ENCODE data around the gene TPM2. TPM values are rescaled to one million over a fixed set of nuclear protein-coding genes. Genes with fewer than 3 reads are reported as not detected.

TPM2 gene
- total RNA-seq, 1 donor from 2014 or later = 2,023 TPM

DNA sequence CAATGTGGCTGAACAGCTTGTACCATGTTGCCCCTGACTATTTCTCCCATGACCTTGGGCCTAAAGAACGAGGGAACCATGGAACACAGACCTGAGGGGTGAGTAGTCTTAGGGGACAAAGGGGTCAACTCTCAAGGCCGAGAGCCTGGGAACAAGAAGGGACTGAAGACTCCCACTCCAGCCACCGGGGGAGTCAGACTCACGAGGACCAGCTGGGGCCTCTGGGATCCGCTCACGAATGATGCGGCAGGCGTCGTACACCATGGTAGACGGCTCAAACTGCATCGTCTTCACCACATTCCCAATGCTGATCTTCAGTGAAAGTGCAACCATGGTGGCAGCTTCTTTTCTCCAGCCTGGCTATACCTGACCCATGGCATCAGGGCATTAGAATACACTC lies 35.6 kb upstream of the TPM2 start:
- DNase-seq (ENCODE audit: low spot score) = no peak
- H3K36me3 Mint-ChIP-seq (ENCODE audit: low read depth) = peaks cover 39% of the 10 kb centered on the region
- no peak overlapping the region for H3K4me3 Mint-ChIP-seq (ENCODE audit: unreplicated experiment)
- no peaks in the 10 kb centered on the region for H3K27me3 Mint-ChIP-seq (ENCODE audit: low read depth)
- H3K27ac Mint-ChIP-seq (ENCODE audit: unreplicated experiment) = no peak overlapping the region
- TF ChIP-seq, protein P1, sequence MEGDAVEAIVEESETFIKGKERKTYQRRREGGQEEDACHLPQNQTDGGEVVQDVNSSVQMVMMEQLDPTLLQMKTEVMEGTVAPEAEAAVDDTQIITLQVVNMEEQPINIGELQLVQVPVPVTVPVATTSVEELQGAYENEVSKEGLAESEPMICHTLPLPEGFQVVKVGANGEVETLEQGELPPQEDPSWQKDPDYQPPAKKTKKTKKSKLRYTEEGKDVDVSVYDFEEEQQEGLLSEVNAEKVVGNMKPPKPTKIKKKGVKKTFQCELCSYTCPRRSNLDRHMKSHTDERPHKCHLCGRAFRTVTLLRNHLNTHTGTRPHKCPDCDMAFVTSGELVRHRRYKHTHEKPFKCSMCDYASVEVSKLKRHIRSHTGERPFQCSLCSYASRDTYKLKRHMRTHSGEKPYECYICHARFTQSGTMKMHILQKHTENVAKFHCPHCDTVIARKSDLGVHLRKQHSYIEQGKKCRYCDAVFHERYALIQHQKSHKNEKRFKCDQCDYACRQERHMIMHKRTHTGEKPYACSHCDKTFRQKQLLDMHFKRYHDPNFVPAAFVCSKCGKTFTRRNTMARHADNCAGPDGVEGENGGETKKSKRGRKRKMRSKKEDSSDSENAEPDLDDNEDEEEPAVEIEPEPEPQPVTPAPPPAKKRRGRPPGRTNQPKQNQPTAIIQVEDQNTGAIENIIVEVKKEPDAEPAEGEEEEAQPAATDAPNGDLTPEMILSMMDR (IDR thresholded peaks at IDR 0.05) = no peak
- no peaks in the 10 kb centered on the region for H3K9me3 Mint-ChIP-seq (ENCODE audit: low read depth)
- peaks cover 8% of the 10 kb centered on the region for H3K4me1 Mint-ChIP-seq (ENCODE audit: low read depth)

DNA sequence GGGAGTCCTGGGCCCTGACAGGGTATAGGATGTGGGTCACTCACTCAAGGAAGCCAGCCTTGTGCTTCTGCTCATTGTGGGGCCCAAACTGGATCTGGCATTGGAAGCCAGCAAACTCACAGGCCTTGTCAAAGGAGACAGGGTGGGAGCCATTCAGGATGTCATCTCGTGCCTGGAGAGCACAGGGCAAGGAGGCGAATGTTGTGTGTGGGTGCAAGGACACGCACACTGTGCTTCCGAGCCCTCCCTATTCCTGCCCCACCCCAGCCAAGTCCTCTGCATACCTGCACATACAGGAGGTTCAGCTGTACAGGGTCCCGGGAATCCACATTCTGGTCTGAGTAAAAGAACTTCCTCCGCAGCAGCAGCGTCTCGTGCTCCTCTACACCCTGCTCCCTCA lies 34.2 kb upstream of the TPM2 start:
- H3K27ac Mint-ChIP-seq (ENCODE audit: unreplicated experiment) = peak overlapping the region; percentile 2
- H3K9me3 Mint-ChIP-seq (ENCODE audit: low read depth) = no peaks in the 10 kb centered on the region
- no peaks in the 10 kb centered on the region for H3K27me3 Mint-ChIP-seq (ENCODE audit: low read depth)
- H3K36me3 Mint-ChIP-seq (ENCODE audit: low read depth) = peaks cover 49% of the 10 kb centered on the region
- H3K4me1 Mint-ChIP-seq (ENCODE audit: low read depth) = peaks cover 8% of the 10 kb centered on the region
- TF ChIP-seq, protein P1 (IDR thresholded peaks at IDR 0.05) = no peak
- H3K4me3 Mint-ChIP-seq (ENCODE audit: unreplicated experiment) = no peak overlapping the region
- DNase-seq (ENCODE audit: low spot score) = no peak

DNA sequence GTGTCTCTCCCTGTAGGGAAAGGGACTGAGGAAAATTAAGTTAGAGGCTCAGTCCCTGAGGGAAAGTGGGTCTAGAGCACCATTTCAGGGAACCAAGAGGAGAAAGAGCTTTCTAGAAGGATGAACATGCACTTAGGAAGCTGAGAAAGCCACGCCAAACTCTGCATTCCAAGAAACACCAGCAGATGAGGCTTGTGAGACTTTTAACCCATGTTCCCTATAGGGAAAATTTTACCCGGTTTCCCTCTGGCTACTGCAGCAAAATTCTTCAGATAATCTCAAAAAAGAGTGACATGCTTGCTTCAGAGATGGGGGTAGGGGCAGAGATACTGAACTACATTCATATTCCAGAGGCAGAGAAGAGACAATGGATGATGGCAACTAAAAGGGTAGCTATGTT lies 33.7 kb upstream of the TPM2 start:
- Mint-ChIP-seq H3K27ac (ENCODE audit: unreplicated experiment) (no peak overlapping the region), H3K9me3 (ENCODE audit: low read depth) (no peaks in the 10 kb centered on the region), H3K4me1 (ENCODE audit: low read depth) (peaks cover 8% of the 10 kb centered on the region), H3K4me3 (ENCODE audit: unreplicated experiment) (no peak overlapping the region), H3K36me3 (ENCODE audit: low read depth) (peaks cover 49% of the 10 kb centered on the region), H3K27me3 (ENCODE audit: low read depth) (no peaks in the 10 kb centered on the region)
- no peak for DNase-seq (ENCODE audit: low spot score)
- TF ChIP-seq, protein P1 (IDR thresholded peaks at IDR 0.05) = no peak

DNA sequence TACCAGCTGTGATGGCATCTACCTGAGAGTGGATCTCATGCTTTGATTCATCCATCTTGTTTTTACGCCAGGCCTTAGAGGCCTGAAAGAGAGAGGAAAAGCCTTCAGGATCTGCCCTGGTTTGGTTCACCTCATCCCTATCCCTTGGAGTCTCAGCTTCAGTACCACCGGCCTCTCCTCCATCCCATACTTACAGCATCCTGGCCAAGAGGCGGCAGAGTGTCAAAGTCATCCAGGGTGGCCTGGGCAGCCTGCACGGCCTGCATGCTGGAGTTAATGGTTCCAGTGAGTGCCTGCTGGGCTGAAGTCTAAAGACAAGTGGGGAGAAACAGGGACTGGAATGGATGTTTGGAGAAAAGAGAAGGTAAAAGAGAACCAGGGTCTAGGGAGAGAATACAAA lies 29.8 kb upstream of the TPM2 start:
- Mint-ChIP-seq H3K36me3 (ENCODE audit: low read depth) (peaks cover 71% of the 10 kb centered on the region), H3K4me1 (ENCODE audit: low read depth) (peaks cover 2% of the 10 kb centered on the region), H3K4me3 (ENCODE audit: unreplicated experiment) (no peak overlapping the region), H3K27ac (ENCODE audit: unreplicated experiment) (peak overlapping the region; percentile 53), H3K9me3 (ENCODE audit: low read depth) (no peaks in the 10 kb centered on the region), H3K27me3 (ENCODE audit: low read depth) (no peaks in the 10 kb centered on the region)
- no peak for DNase-seq (ENCODE audit: low spot score)
- TF ChIP-seq, protein P1 (IDR thresholded peaks at IDR 0.05) = no peak

DNA sequence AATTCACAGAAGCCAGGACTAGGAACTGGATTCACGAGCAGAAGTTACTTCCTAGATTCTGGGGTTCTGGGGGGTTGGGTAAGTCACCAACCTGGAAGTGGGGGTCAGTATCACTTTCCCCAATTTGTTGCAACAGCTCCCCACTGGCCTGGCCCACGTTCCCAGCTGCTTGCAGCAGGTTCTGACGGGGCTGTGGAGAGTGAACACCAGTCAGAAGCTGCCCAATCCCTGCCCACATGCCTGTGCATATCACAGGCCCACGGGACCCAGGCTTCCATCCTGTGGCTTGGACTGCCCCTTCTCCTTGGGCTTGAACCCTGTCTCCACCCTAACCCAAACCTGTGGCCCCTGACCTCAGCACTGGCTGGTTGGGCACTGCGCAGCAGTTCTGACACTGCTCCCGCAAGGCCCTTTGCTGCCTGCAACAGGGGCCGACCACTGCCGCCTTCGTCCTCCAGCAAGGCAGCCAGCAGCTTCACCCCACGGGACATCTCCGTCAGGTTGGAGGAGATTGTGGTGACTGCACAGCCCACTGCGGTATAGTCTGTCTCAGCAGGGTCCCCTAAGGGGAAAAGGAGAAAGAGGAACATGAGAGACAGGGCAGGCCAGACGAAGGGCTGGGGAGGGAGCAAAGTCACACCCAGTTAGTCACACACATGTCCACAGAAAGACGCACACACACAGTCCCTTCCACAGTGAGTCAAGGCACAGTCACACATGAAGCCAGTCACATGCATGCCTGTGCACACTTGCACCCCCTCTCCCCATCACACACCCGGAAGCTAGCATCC lies 29.2 kb upstream of the TPM2 start:
- no peak overlapping the region for H3K27ac Mint-ChIP-seq (ENCODE audit: unreplicated experiment)
- DNase-seq (ENCODE audit: low spot score) = no peak
- TF ChIP-seq, protein P1 (IDR thresholded peaks at IDR 0.05) = no peak
- no peaks in the 10 kb centered on the region for H3K9me3 Mint-ChIP-seq (ENCODE audit: low read depth)
- H3K4me1 Mint-ChIP-seq (ENCODE audit: low read depth) = no peaks in the 10 kb centered on the region
- H3K4me3 Mint-ChIP-seq (ENCODE audit: unreplicated experiment) = no peak overlapping the region
- no peaks in the 10 kb centered on the region for H3K27me3 Mint-ChIP-seq (ENCODE audit: low read depth)
- H3K36me3 Mint-ChIP-seq (ENCODE audit: low read depth) = peaks cover 70% of the 10 kb centered on the region
